Measurements from ENCODE around the gene PGBD5. TPM values are rescaled to one million over a fixed set of nuclear protein-coding genes. Genes with fewer than 3 reads are reported as not detected.

PGBD5 gene
- total and polyA plus RNA-seq, 2 experiments from 2014 or later = 0.82 to 2.4 TPM

- no peaks in the 10 kb centered on the region for H3K27me3 ChIP-seq
- no peaks in the 10 kb centered on the region for H3K79me2 ChIP-seq
- H3K36me3 ChIP-seq (replicated peaks; ENCODE audit: insufficient read depth, low read depth) = no peaks in the 10 kb centered on the region
- no peaks in the 10 kb centered on the region for H3K9me2 ChIP-seq (replicated peaks; ENCODE audit: insufficient read depth)
- no peak overlapping the region for H3K4me3 ChIP-seq
- H3K4me2 ChIP-seq = no peak overlapping the region
- TF ChIP-seq, protein P1, sequence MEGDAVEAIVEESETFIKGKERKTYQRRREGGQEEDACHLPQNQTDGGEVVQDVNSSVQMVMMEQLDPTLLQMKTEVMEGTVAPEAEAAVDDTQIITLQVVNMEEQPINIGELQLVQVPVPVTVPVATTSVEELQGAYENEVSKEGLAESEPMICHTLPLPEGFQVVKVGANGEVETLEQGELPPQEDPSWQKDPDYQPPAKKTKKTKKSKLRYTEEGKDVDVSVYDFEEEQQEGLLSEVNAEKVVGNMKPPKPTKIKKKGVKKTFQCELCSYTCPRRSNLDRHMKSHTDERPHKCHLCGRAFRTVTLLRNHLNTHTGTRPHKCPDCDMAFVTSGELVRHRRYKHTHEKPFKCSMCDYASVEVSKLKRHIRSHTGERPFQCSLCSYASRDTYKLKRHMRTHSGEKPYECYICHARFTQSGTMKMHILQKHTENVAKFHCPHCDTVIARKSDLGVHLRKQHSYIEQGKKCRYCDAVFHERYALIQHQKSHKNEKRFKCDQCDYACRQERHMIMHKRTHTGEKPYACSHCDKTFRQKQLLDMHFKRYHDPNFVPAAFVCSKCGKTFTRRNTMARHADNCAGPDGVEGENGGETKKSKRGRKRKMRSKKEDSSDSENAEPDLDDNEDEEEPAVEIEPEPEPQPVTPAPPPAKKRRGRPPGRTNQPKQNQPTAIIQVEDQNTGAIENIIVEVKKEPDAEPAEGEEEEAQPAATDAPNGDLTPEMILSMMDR (IDR thresholded peaks at IDR 0.05; ENCODE audit: poor library complexity) = no peak
- no peak for TF ChIP-seq EZH2 (IDR thresholded peaks at IDR 0.05; ENCODE audit: borderline replicate concordance)
- no peak for TF ChIP-seq EZH2phosphoT487 (IDR thresholded peaks at IDR 0.05; ENCODE audit: low read depth, severe bottlenecking, unreplicated experiment)
- no peaks in the 10 kb centered on the region for H4K20me1 ChIP-seq (ENCODE audit: insufficient read depth, poor library complexity, severe bottlenecking)
- no peaks in the 10 kb centered on the region for H3K4me1 ChIP-seq (ENCODE audit: insufficient read depth)
- no peak overlapping the region for H3K27ac ChIP-seq
- no peak overlapping the region for H2AFZ ChIP-seq
- no peak for DNase-seq (ENCODE audit: low spot score)
- H3K9me3 ChIP-seq (ENCODE audit: low read depth) = no peaks in the 10 kb centered on the region
- WGBS (ENCODE audit: low lambda C conversion rate, missing lambda C conversion rate) = 100% methylated on average over 5 of the region's 5 CpGs
These were observed 149.7 kb downstream of the PGBD5 start for GRCh38 chr1:230276401-230276800.

- no peak overlapping the region for H3K4me3 ChIP-seq
- no peaks in the 10 kb centered on the region for H3K27me3 ChIP-seq
- H3K36me3 ChIP-seq (replicated peaks; ENCODE audit: insufficient read depth, low read depth) = no peaks in the 10 kb centered on the region
- H3K4me2 ChIP-seq = no peak overlapping the region
- WGBS (ENCODE audit: low lambda C conversion rate, missing lambda C conversion rate) = 91% methylated on average over 15 of the region's 15 CpGs
- H3K79me2 ChIP-seq = no peaks in the 10 kb centered on the region
- no peaks in the 10 kb centered on the region for H3K9me2 ChIP-seq (replicated peaks; ENCODE audit: insufficient read depth)
- no peak for DNase-seq (ENCODE audit: low spot score)
- H4K20me1 ChIP-seq (ENCODE audit: insufficient read depth, poor library complexity, severe bottlenecking) = no peaks in the 10 kb centered on the region
- no peak overlapping the region for H3K27ac ChIP-seq
- no peaks in the 10 kb centered on the region for H3K9me3 ChIP-seq (ENCODE audit: low read depth)
- peaks cover 4% of the 10 kb centered on the region for H3K4me1 ChIP-seq (ENCODE audit: insufficient read depth)
- TF ChIP-seq EZH2 (IDR thresholded peaks at IDR 0.05; ENCODE audit: borderline replicate concordance) (no peak), EZH2phosphoT487 (IDR thresholded peaks at IDR 0.05; ENCODE audit: low read depth, severe bottlenecking, unreplicated experiment) (no peak)
- TF ChIP-seq, protein P1 (IDR thresholded peaks at IDR 0.05; ENCODE audit: poor library complexity) = no peak
- H2AFZ ChIP-seq = no peak overlapping the region
These were observed 151.9 kb downstream of the PGBD5 start for GRCh38 chr1:230274254-230274653.

DNA sequence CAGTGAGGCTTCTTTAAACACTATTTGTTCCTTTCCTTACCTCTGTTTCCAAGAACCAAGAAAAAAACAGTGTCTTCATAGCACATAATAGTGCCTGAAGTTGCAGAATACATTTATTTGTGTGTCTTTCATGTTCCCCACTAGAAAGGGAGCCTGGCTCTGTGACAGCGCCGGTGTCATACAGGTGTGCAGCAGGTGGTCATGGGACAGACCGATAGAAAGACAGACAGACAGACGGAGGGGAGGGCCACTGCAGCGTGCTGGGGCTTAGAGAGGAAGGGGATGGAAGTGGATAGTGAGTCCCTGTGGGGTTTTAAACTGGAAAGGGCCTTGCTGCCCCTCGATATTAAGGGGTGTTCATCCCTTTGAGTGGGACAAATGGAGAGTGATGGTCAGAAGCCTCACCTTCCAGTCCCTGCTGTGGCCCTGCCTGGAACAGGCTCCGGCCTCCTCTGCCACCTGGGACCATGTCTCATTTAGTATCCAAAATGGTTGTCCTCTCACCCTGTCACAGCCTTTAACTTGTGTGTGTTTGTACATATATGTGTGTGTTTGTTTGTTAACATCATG is 152.9 kb downstream of the PGBD5 start:
- Histone ChIP-seq H3K36me3 (replicated peaks; ENCODE audit: insufficient read depth, low read depth) (no peaks in the 10 kb centered on the region), H3K4me2 (no peak overlapping the region), H4K20me1 (ENCODE audit: insufficient read depth, poor library complexity, severe bottlenecking) (no peaks in the 10 kb centered on the region), H3K79me2 (no peaks in the 10 kb centered on the region), H3K9me3 (ENCODE audit: low read depth) (no peaks in the 10 kb centered on the region), H3K27me3 (no peaks in the 10 kb centered on the region), H2AFZ (no peak overlapping the region), H3K27ac (no peak overlapping the region), H3K4me3 (no peak overlapping the region), H3K9me2 (replicated peaks; ENCODE audit: insufficient read depth) (no peaks in the 10 kb centered on the region), H3K4me1 (ENCODE audit: insufficient read depth) (peaks cover 4% of the 10 kb centered on the region)
- TF ChIP-seq EZH2 (IDR thresholded peaks at IDR 0.05; ENCODE audit: borderline replicate concordance) (no peak), EZH2phosphoT487 (IDR thresholded peaks at IDR 0.05; ENCODE audit: low read depth, severe bottlenecking, unreplicated experiment) (no peak)
- TF ChIP-seq, protein P1 (IDR thresholded peaks at IDR 0.05; ENCODE audit: poor library complexity) = no peak
- 93% methylated on average over 7 of the region's 7 CpGs for WGBS (ENCODE audit: low lambda C conversion rate, missing lambda C conversion rate)
- DNase-seq (ENCODE audit: low spot score) = no peak
